Stimulated activated CD4-positive, alpha-beta T cell treated with anti-CD3 and anti-CD28 coated beads, TNF-alpha, amount 100 ng/mL, for 48 hours (primary cell): ENCODE results near the gene SIKE1.
"Not testable (repeated sequence)": the region's sequence is repeated elsewhere in the genome, so short reads cannot be mapped to it uniquely, and the experiment has no call there.

Experiments used
- DNase-seq, 3 donors: peaks; one replicate each; pipeline ENCODE4 v3.0.0-alpha.2; 2020; ENCODE audit warnings: low read depth in 3 of 3

Gene SIKE1

DNA sequence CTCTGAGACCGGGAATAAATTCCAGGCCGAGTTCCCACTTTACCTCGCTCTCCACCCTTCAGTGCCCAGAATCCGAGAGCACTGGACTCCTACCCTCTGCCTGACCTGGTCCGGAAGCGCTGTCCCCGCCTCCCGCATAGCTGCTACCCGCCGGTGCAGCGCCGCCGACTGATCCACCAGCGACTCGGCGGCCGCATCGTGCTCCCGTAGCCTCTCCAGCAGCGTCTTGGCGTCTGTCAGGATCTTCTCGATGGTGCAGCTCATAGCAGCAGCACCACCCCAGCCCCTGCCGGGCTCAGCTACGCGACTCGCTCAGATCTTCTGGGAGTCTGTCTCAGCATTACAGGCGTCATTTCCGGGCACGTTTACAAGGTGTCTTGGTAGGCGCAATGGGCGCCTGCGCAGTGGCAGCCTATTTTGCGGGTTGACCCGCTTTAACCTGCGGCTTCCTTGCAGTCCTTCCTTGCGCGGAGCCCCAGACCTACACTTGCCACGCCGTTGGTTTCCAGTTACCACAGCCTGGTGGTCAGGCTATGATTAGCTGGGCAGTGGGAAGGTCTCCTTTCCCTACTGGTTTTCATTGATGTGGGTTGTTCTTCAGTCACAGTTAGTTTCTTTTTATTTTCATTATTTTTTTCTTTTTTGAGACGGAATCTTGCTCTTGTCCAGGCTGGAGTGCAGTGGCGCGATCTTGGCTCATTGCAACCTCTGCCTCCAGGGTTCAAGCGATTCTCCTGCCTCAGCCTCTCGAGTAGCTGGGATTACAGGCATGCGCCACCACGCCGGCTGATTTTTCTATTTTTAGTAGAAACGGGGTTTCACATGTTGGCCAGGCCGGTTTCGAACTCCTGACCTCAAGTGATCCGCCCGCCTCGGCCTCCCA lies at the start of gene SIKE1:
SIKE1 (minus strand) TSS at position 342 of the 883 bp plus-strand sequence; CDS start at position 264, 78 bp downstream.
- peak; percentile 86 to 92 (median 86) for DNase-seq

DNA sequence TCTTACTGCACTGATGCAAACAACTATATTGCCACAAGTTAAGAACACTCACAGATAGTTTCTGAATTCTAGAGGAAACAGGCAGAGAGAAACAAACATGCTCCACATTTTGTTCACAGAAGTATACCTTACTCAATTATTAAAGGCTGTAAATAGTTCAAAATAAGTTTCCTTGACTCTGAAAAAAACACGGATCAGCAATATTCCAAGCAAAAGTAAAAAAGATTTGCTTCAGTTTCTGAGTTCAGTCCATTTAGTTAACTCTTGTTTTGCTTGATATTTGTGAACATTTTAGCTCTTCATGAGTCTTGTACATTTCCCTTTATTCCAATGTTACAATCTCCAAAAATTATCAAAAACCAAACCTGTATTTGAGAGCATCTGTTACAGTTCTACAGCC lies 49.6 kb upstream of the SIKE1 start:
- DNase-seq: not testable (repeated sequence)

DNA sequence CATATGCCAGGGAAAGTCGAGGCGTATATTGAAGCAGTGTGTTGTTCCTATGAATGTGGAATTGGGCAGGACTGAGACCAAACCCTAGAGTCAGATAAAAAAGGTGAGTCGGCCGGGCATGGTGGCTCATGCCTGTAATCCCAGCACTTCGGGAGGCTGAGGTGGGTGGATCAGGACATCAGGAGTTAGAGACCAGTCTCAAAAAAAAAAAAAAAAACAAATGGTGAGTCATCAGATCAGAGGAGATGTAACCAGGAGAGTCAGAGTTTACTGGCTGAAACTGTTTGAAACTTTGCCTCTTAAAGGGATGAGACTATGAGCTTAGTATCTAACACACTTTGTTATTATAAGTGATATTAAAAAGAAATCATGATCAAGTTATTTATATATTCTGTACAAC lies 47.8 kb upstream of the SIKE1 start:
- DNase-seq: no peak

DNA sequence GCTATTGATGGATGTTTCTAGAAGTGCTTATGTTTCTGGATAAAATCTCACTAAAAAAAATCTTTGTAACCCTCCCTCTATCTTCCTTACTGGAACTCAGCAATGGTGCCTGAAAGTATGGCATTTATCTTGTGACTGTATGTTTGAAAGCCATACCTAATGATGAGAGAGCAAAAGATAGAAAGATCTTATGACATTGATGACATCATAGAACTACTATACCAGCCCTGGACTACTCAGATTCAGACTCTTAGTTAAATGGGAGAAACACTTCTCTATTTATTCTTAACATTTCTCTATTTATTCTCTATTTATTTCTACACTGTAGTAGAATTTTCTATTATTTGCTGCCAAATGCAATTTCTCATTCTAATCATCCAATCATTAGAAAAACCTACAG lies 41.5 kb upstream of the SIKE1 start:
- DNase-seq: no peak

DNA sequence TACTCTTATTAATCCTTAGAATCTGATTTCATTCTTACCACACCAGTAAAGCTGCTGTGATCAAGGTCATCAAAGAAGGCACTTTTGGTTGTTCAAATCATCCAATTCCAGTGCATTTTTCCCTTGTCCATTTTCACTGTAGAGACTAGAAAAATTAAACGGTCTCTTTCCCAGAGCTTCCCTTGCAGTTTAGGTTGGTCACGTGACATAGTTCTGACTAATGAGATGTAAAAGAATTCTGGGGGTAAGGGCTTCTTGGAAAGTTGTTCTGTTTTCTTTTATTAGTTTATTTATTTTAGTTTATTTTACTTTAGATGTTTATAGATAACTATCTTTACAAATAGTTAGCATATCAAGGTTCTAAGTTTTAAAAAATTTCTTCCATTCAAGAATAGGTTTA lies 39.9 kb upstream of the SIKE1 start:
- DNase-seq: no peak

DNA sequence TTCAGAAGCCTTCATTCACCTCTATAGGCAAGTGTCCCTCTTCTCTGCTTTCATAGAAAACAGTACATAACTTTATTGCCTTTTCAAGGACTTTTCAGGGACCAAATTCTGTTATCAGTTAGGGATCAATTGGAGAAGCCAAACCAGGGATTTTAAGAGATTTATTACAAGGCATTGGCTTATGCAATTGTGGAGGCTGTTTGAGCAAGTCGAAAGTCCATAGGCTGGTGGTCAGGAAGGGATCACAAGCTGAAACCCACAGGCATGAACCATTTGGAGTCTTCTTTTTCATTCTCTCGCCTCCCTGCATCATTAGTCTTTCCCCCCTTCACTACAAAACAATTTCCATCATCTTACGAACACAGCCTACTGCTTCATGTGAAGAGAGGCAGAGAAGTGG lies 39.4 kb upstream of the SIKE1 start:
- DNase-seq: no peak

DNA sequence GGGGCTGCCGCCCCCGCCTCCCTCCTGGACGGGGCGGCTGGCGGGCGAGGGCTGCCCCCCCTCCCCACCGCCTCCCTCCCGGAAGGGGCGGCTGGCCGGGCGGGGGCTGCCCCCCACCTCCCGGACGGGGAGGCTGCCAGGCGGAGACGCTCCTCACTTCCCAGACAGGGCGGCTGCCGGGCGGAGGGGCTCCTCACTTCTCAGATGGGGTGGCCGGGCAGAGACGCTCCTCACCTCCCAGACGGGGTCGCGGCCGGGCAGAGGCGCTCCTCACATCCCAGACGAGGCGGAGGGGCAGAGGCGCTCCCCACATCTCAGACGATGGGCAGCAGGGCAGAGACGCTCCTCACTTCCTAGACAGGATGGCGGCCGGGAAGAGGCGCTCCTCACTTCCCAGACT lies 24.0 kb upstream of the SIKE1 start:
- not testable (repeated sequence) for DNase-seq

DNA sequence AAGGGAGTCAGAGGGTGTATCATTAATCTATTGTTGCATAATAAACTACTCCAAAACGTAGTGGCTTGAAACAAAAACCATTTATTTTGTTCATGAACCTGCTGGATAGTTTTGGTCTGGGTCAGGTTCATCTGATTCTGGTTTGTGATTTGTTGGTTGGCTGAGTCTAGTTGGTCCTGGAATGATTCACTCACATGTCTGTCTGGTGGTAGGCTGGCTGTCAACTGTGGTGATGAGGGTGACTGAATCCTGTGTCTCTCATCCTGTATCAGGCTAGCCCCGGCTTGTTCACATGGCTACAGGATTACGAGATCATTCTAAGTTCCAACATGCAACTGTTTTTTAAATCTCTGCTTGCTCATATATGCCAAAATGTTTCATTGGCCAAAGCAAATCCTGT lies 22.5 kb upstream of the SIKE1 start:
- DNase-seq: no peak

DNA sequence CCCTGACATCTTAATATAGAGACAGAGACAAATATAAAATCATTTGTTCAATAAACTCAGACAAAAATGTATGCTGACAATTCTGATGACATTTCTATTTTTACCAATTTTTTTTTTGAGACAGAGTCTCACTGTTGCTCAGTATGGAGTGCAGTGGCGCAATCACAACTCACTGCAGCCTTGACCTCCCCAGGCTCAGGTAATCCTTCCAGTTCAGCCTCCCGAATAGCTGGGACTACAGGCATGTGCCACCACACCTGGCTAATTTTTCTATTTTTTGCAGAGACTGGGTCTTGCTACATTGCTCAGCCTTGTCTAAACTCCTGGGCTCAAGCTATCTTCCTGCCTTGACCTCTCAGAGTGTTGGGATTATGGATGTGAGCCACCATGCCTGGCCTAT lies 13.6 kb upstream of the SIKE1 start:
- no peak for DNase-seq

DNA sequence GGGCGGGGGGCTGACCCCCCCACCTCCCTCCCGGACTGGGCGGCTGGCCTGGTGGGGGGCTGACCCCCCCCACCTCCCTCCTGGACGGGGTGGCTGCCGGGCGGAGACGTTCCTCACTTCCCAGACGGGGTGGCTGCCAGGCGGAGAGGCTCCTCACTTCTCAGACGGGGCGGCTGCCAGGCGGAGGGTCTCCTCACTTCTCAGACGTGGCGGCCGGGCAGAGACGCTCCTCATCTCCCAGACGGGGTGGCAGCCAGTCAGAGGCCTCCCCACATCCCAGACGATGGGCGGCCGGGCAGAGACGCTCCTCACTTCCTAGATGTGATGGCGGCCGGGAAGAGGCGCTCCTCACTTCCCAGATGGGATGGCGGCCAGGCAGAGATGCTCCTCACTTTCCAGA lies 10.1 kb upstream of the SIKE1 start:
- not testable (repeated sequence) for DNase-seq

DNA sequence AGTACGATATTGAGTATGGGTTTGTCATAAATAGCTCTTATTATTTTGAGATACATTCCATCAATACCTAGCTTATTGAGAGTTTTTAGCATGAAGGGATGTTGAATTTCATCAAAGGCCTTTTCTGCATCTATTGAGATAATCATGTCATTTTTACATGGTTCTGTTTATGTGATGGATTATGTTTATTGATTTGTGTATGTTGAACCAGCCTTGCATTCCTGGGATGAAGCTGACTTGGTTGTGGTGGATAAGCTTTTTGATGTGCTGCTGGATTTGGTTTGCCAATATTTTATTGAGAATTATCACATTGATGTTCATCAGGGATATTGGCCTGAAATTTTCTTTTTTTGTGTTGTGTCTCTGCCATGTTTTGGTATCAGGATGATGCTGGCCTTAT lies 6.0 kb upstream of the SIKE1 start:
- DNase-seq: not testable (repeated sequence)

DNA sequence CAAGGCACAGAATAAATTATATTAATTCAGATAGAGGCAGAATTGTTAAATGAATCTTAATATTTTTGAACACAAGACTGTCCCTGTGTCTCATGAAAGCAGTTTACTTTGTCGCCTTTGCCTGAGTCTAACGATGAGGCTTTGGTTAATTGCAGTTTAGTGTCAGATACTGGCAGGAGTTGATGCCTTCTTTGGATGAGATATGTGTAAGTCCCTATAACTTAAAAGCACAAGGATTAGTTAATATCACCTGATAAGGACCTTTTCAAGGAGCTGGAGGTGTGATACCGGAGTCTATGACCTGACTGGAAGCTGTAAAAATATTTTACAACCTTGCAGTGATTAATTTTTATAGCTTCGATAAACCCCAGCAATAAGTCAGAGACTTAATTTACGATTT lies 2.0 kb upstream of the SIKE1 start:
- no peak for DNase-seq

DNA sequence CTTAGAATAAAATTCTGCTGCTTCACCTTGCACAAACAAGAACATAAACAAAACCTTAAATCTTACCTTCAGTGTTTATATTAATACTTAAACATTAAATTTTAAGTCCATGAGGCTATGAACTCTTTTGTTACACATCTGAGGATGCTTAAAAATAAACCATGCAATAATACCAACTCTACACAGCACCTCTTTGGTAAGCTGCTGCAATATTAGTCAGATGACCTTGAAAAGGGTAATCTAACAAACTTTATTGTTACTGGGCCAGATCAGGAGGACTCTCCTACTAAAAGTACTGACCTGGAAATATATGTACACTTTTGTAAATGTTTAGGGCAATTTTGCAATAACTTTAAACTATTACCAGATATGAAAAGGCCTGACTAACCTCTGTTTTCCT lies 763 bp downstream of the SIKE1 start:
- DNase-seq: no peak

DNA sequence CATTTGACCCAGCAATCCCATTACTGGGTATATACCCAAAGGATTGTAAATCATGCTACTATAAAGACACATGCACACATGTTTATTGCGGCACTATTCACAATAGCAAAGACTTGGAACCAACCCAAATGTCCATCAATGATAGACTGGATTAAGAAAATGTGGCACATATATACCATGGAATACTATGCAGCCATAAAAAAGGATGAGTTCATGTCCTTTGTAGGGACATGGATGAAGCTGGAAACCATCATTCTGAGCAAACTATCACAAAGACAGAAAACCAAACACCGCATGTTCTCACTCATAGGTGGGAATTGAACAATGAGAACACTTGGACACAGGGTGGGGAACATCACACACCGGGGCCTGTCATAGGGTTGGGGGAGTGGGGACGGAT lies 3.8 kb downstream of the SIKE1 start:
- DNase-seq: not testable (repeated sequence)

DNA sequence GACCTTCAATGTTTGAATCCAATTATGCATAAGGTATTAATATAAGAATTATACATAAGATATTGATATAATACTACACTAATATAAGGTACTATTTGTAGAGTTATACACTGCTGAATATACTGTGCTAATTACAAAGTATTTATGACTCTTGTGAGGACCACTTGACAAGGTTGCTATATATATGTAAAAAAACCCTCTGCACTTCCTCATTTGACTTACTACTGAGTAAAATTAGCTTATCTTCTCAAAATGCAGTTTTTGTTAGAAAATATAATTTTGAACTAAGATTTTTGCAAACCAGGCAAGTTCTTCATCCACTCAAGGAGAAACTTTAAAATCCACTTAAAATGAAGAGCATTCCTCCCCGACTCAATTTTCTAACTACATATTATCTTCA lies 8.5 kb downstream of the SIKE1 start:
- no peak for DNase-seq

DNA sequence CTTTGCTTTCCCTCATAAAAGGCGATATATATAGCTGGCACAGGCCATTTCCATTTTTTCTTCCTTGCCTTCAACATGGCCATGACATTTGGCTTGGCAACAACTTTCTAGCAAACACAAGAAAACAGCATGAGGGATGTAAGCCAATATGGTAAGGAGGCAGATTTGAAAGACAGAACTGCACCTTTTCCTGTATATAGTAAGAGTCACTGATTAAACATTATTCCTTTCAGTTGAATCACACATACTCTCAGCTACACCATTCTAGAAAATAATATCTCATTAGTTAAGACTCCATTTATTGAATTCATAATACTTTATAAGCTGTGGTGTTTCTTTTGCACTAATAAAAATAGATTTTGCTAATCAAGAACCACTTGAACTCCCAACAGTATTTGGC lies 9.5 kb downstream of the SIKE1 start:
- DNase-seq: no peak

DNA sequence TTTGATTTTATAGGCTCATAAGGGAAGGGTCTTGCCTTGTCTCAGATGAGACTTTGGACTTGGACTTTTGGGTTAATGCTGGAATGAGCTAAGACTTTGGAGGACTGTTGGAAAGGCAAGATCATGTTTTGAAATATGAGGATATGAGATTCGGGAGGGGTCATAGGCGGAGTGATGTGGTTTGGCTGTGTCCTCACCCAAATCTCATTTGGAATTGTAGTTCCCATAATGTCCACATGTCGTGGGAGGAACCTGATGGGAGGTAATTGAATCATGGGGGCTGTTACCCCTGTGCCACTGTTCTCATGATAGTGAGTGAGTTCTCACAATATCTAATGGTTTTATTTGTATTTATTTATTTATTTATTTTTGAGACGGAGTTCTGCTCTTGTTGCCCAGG lies 15.8 kb downstream of the SIKE1 start:
- no peak for DNase-seq

DNA sequence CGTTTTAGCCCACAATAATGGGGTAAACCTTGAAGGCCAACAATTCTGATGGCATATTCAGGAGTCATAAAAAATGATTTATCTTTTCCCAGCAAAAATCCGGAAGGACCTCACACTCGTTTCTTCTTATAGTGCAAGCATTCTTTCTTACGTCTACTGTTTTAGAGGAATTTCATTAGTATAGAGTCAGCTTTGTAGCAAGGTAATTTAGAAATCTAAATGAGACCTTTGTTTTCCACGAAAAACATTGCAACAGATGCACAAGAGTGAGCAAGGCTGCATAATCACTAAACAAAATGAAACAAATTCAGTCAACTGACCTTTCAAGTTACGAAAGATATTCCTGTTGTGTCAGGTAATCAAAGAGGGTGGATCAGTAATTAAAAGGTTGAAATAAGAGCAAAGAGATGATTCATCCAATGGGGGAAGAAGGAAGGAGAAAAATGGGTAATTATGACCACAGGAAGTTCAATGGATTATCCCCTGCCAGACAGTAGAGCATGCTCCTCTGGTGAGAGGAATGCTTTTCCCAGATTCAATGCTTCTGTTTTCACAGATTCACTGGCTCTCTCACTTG lies 22.1 kb downstream of the SIKE1 start:
- DNase-seq: no peak

DNA sequence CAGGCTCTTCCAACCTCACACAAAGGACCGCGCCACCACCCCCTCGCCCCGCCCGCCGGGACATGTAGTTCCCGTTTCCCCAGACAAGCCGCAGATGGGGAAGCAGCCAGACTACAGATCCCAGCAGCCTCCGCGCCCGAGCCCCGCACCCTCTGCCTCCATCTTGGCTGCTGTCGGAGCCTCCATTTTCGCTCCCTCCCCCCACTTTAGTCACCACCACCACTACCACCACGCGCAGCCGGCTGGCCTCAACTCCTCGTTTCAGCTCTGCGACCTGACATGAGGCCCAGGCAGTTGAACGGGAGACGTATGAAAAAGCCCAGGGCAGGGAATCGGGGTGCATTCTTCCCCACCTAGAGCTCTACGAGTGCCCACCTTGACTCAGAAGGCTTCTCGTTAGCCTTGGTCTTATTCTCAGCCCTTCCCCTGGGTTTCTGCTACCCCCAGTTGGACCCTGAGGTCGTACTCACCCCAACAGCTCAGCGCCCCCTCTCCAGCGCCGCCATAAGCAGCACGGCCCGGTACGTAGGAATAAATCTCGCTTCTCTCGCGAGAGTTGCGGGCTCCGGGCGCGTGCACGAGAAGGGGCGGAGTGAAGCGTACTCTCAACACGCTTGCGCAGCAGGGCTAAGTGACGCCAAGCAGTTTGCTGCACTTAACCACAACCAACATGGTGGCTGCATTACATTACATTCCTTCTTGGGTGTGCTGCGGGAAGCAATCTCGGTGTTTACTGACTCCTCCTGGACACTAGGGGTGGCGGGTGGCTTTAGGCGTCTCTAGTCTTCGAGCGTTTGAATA lies 22.8 kb downstream of the SIKE1 start, which contains the start of gene CSDE1:
CSDE1 (minus strand) TSS at position 530 of the 801 bp plus-strand sequence. CDS start 18,094 bp downstream, outside the sequence.
- peak; percentile 89 to 93 (median 91) for DNase-seq

DNA sequence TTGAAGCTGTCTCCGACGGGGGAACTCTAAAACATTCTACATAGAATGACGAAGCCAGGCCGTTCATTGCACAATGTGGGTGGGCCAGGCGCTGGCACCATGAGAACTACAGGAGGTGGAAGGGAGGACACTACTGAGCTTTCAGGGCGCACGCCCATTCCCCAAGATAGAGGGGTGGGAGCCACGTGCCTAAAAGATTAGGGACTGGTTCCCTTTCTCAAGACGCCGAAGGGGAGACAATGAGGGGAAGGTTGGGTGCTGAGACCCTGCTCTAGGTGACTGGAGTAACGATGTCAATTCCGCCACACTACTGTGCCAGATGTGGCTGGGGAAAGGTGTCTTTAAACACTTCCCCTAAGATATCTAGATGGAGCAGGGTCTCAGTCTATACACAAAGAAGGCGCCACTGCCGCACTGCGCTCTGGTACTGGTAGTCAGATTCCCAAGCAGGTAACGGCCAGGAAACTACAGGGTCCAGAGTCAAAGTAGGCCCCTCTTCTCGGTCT lies 23.5 kb downstream of the SIKE1 start:
- DNase-seq: no peak

DNA sequence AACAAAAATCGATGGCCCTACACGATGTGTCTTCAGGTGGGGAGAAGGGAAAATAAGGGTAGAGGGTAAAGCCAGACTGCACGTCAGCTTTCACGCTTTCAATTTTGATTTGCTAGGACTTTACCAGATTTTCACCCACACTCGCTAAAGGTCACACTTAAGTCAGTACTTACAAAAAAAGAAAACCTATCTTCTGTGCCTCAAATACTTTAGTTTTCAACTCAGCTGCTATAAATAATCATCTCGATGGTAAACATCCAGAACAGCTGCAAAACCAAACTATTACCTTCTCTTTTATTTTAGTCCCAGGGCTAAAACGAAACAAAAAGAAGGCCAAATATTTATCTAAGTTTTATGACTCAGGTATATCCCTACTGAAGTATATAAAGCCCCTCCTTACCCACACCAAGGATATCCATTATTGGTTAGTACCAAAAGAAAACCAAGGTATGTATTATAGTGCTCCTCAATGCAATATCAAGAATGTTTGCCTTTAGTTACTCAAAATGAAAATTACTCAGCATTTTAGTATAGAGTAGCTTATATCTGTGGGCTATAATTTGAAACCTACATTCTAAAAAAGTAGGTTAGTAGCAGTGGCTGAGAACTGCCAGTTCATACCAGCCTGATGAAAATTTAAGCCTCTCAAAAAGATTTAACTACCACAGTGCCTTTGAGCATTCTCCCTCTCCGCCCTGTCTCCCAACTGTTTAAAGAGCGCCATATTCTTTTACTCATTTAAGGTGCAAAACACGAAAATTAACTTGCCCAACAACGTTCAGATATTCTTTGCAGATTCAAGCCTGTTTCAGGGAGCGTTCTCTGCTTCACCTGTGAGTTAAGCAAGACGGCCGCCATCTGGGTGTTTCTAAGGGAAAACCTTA lies 24.2 kb downstream of the SIKE1 start:
- no peak for DNase-seq
